Lung (tissue), 12 donors: ENCODE measurements around the gene ANKS1A. TPM values are rescaled to one million over a fixed set of nuclear protein-coding genes. Genes with fewer than 3 reads are reported as not detected.

ENCODE experiments used
- ATAC-seq: fragments of 200-7000 bp; cut with Tn5 transposase; one replicate; pipeline ENCODE4 v1.9.1; 2020; ENCODE audit warnings: moderate number of reproducible peaks; ENCODE audit not compliant: insufficient read depth, low FRiP score
- DNase-seq, 3 donors: peaks; one replicate each; pipeline ENCODE4 v3.0.0-alpha.2; 2013 to 2017
- H3K27ac ChIP-seq, 2 donors: one replicate each; pipeline ENCODE4 v1.5.1; 2013; ENCODE audit warnings: mild to moderate bottlenecking in 2 of 2, moderate library complexity in 2 of 2, control low read depth in 1 of 2, inconsistent platforms in 1 of 2, low read depth in 1 of 2, low read length in 1 of 2
- H3K27me3 ChIP-seq, 3 donors: one replicate each; pipeline ENCODE4 v1.5.1; 2013; ENCODE audit warnings: low read length in 2 of 3; ENCODE audit not compliant: control insufficient read depth in 3 of 3, insufficient read depth in 3 of 3
- H3K36me3 ChIP-seq, 4 donors: one replicate each; pipeline ENCODE4 v1.5.1; 2013; ENCODE audit warnings: low read length in 4 of 4, mild to moderate bottlenecking in 1 of 4, moderate library complexity in 1 of 4; ENCODE audit not compliant: control insufficient read depth in 4 of 4, insufficient read depth in 4 of 4
- H3K4me1 ChIP-seq, 5 donors: one replicate each; pipeline ENCODE4 v1.5.1; 2013; ENCODE audit warnings: low read length in 5 of 5, mild to moderate bottlenecking in 2 of 5, moderate library complexity in 1 of 5; ENCODE audit not compliant: control insufficient read depth in 5 of 5, insufficient read depth in 5 of 5
- H3K4me3 ChIP-seq: one replicate; pipeline ENCODE4 v1.5.1; 2013; ENCODE audit warnings: mild to moderate bottlenecking, control low read depth, moderate library complexity
- H3K9ac ChIP-seq, 2 donors: one replicate each; pipeline ENCODE4 v1.5.1; 2013; ENCODE audit warnings: low read length in 2 of 2, control low read depth in 1 of 2; ENCODE audit not compliant: insufficient read depth in 1 of 2
- H3K9me3 ChIP-seq, 4 donors: one replicate each; pipeline ENCODE4 v1.5.1; 2013; ENCODE audit warnings: low read length in 3 of 4, mild to moderate bottlenecking in 1 of 4, moderate library complexity in 1 of 4; ENCODE audit not compliant: control insufficient read depth in 4 of 4, insufficient read depth in 3 of 4
- CTCF ChIP-seq: IDR thresholded peaks from 2 replicates; pipeline ENCODE4 v1.5.1; 2012; ENCODE audit warnings: mild to moderate bottlenecking; ENCODE audit errors: control extremely low read depth, extremely low read depth
- WGBS, 2 donors: extraction: QIAGEN DNeasy Blood & Tissue Kit; methylation state at CpG; one replicate each; pipeline ENCODE4 v1.1.7; 2013; 5-methylcytosine and 5-hydroxymethylcytosine counted together
- polyA plus RNA-seq, 2 donors: library from polyadenylated mRNA; stranded (reverse); fragments of 200-250 nt; gene quantifications; one replicate each; pipeline ENCODE4 v1.2.1, GENCODE V29; 2013
- total RNA-seq, 2 donors: library from RNA; depleted of rRNA in 1 of 2; stranded (reverse); fragments of >200 nt in 1 of 2; gene quantifications; one replicate each; pipeline ENCODE4 v1.2.1, GENCODE V29; 2014 to 2021
- donor health status: control.
- donor health status: control.
- donor health status: Bipolar disorder and iron deficiency.
- donor health status: healthy.
- donor health status: DM: yes; HTN: yes; CAD: no.

ANKS1A gene
- total and polyA plus RNA-seq, 4 donors: 10.4 to 40.6 (median 24.3) TPM

- WGBS, 2 donors: 58 to 84% methylated on average over 5 of the region's 5 CpGs
- TF ChIP-seq CTCF: no peak
- H3K4me3 ChIP-seq: no peak overlapping the region
- no peaks in the 10 kb centered on the region for H3K9me3 ChIP-seq
- no peak overlapping the region for H3K9ac ChIP-seq
- H3K27me3 ChIP-seq: no peaks in the 10 kb centered on the region
- H3K36me3 ChIP-seq: peaks cover 0 to 1% (median 0%) of the 10 kb centered on the region in 4 donors
- H3K4me1 ChIP-seq: peaks cover 0 to 15% (median 0%) of the 10 kb centered on the region in 5 donors
- no peak for ATAC-seq
- no peak for DNase-seq
- no peak overlapping the region for H3K27ac ChIP-seq
These were observed 16.0 kb downstream of the ANKS1A start for GRCh38 chr6:34904990-34905613.

DNA sequence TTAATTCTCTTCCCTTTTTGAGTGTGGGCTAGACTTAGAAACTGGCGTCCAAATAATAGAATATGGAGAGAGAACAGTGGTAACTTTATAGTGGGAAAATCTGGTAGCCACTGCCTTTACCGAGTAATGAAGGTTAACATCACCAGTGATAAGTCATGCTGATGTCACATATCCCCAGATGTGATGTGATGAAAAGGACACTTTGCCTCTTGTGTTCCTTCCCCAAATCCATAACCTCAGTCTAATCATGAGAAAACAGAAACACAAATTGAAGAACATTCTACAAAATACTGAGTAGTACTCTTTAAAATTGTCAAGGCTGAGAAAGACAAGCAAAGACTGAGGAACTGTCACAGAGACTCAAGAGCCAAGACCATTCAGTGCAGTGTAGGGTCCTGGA, 17.8 kb downstream of the ANKS1A start:
- Histone ChIP-seq H3K27me3 (no peaks in the 10 kb centered on the region), H3K27ac (no peak overlapping the region), H3K9ac (no peak overlapping the region), H3K4me3 (no peak overlapping the region), H3K36me3 (no peaks in the 10 kb centered on the region), H3K4me1 (peaks cover 0 to 14% (median 0%) of the 10 kb centered on the region in 5 donors), H3K9me3 (no peaks in the 10 kb centered on the region)
- no peak for ATAC-seq
- WGBS, 2 donors: 91 to 94% methylated on average over 2 of the region's 2 CpGs
- no peak for TF ChIP-seq CTCF
- DNase-seq: no peak

DNA sequence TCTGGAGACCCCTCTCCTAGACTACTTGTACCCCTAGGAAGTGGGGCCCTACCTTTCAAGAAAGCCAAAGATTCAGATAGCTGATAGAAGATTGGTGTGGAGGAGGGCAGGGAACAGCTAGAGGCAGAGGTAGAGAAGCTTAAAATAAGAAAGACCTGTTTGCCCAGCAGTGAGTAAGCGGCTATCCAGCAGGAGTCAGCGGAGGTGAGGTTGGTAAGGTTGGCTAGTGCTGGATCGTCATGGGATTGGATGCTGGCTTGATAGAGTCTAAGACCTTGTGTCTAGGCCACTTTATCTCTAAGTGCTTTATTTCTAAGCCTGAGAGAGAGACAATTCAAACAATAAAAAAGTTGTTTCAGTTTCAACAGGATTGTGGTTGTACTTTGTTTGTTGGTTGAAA, 19.1 kb downstream of the ANKS1A start:
- Histone ChIP-seq H3K36me3 (no peaks in the 10 kb centered on the region), H3K9ac (no peak overlapping the region), H3K9me3 (no peaks in the 10 kb centered on the region), H3K27ac (no peak overlapping the region), H3K4me3 (no peak overlapping the region), H3K4me1 (peaks cover 0 to 20% (median 0%) of the 10 kb centered on the region in 5 donors), H3K27me3 (no peaks in the 10 kb centered on the region)
- 83 to 100% methylated on average over 3 of the region's 3 CpGs for WGBS, 2 donors
- DNase-seq (no peak), ATAC-seq (no peak)
- TF ChIP-seq CTCF: no peak
